CD4-positive, alpha-beta T cell treated with Interleukin-4 for 1 hour (primary cell): Measurements from ENCODE around the gene MYL5.

Source experiments
- DNase-seq, 2 donors: peaks; one replicate each; pipeline ENCODE4 v3.0.0-alpha.2; 2020 to 2022

MYL5 gene

GRCh38 chr4:708631-708933 is 34.2 kb downstream of the MYL5 start:
- DNase-seq, result no peak

GRCh38 chr4:709348-709747 is 35.0 kb downstream of the MYL5 start:
- DNase-seq, result no peak

GRCh38 chr4:710116-710515 is 35.8 kb downstream of the MYL5 start:
- no peak for DNase-seq

GRCh38 chr4:710916-711315 is 36.6 kb downstream of the MYL5 start:
- DNase-seq, result no peak

GRCh38 chr4:712093-712492 is 37.8 kb downstream of the MYL5 start:
- DNase-seq, result no peak

GRCh38 chr4:712916-713632 is 38.7 kb downstream of the MYL5 start:
- no peak for DNase-seq

- DNase-seq, result no peak
These were observed 39.7 kb downstream of the MYL5 start for GRCh38 chr4:714087-714486.

- no peak for DNase-seq
These were observed 43.4 kb downstream of the MYL5 start for GRCh38 chr4:717601-718320.

- DNase-seq, result no peak
These were observed 44.1 kb downstream of the MYL5 start for GRCh38 chr4:718460-718859.

- DNase-seq, result no peak
These were observed 45.9 kb downstream of the MYL5 start for GRCh38 chr4:720111-720860.

- DNase-seq, result no peak
These were observed 47.2 kb downstream of the MYL5 start for GRCh38 chr4:721261-722168.

- no peak for DNase-seq
These were observed 47.9 kb downstream of the MYL5 start for GRCh38 chr4:722169-722725.

- DNase-seq, result no peak
These were observed 48.6 kb downstream of the MYL5 start for GRCh38 chr4:722851-723360.

- no peak for DNase-seq
These were observed 49.6 kb downstream of the MYL5 start for GRCh38 chr4:723751-724530.

- DNase-seq, result no peak
These were observed 51.3 kb downstream of the MYL5 start for GRCh38 chr4:725391-726234.

- DNase-seq, result no peak
These were observed 52.0 kb downstream of the MYL5 start for GRCh38 chr4:726235-726787.

- DNase-seq, result no peak
These were observed 52.5 kb downstream of the MYL5 start for GRCh38 chr4:726838-727237.

GRCh38 chr4:727576-727975 is 53.2 kb downstream of the MYL5 start:
- DNase-seq, result no peak

- DNase-seq, result no peak
These were observed 55.3 kb downstream of the MYL5 start for GRCh38 chr4:729336-730315.
